A673 (cell line): ENCODE results near the gene CRELD2.

Experiments used
- EZH2 ChIP-seq: fragments of 200-600 bp; sonication (generic); IDR thresholded peaks from 2 replicates; pipeline ENCODE4 v1.6.1; 2017; ENCODE audit warnings: borderline replicate concordance, low read depth, mild to moderate bottlenecking, mixed read lengths, antibody characterized with exemption, low read length; ENCODE audit not compliant: poor library complexity, severe bottlenecking
- TF ChIP-seq, protein P1 (sequence below): fragments of 300-800, 200-600 bp; sonication (generic); conservative IDR thresholded peaks from 2 replicates; pipeline ENCODE4 v1.5.1; 2017; ENCODE audit warnings: low read depth, mild to moderate bottlenecking, antibody characterized with exemption, low read length, moderate library complexity, mixed read lengths

DNA sequence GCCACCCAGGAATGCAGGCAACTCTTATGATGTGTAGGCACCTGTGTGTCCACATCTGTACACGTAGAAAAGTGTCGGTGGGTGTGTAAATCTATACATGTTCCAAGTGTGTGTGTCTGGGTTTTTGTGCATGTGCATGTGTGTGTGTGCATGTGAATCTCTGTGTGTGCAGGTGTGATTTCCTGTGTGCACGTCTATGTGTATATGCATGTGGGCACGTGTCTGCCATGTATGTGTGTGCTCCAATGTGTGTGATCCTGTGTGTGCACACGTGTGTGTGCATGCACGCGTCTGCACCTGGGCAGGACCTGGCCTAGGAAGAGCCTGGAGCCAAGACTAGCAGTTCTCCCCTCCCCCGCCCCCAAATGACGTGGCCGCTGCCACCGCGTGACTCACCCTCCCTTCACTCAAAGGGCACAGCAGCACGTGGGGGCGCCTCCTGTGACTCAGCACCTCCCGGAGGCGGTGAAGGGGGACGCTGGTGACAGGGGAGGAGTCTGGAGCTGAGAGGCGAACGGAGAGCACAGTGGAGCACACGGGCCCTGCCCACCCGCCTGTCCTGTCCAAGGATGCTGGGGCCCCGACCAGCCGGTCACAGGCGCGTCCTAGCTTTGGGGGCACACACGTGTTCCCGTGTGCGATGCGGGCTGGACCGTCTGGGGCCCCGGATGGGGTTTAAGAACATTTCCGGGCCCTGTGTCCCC lies 52.2 kb downstream of the CRELD2 start:
- TF ChIP-seq, protein P1, sequence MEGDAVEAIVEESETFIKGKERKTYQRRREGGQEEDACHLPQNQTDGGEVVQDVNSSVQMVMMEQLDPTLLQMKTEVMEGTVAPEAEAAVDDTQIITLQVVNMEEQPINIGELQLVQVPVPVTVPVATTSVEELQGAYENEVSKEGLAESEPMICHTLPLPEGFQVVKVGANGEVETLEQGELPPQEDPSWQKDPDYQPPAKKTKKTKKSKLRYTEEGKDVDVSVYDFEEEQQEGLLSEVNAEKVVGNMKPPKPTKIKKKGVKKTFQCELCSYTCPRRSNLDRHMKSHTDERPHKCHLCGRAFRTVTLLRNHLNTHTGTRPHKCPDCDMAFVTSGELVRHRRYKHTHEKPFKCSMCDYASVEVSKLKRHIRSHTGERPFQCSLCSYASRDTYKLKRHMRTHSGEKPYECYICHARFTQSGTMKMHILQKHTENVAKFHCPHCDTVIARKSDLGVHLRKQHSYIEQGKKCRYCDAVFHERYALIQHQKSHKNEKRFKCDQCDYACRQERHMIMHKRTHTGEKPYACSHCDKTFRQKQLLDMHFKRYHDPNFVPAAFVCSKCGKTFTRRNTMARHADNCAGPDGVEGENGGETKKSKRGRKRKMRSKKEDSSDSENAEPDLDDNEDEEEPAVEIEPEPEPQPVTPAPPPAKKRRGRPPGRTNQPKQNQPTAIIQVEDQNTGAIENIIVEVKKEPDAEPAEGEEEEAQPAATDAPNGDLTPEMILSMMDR: no peak
- TF ChIP-seq EZH2: no peak
